Activated T-cell treated with anti-CD3 and anti-CD28 coated beads, Interleukin-2, amount 50 U/mL, for 4 hours (primary cell): ENCODE results near the gene ITGA7. TPM values are rescaled to one million over a fixed set of nuclear protein-coding genes. Genes with fewer than 3 reads are reported as not detected.

Experiments
- ATAC-seq, 2 donors: fragments of 200-7000 bp; cut with Tn5 transposase; one replicate each; pipeline ENCODE4 v1.10.0; 2021
- DNase-seq: peaks from one replicate; pipeline ENCODE4 v3.0.0-alpha.2; 2020
- H3K27me3 Mint-ChIP-seq: one replicate; pipeline ENCODE4 v1.8.0; 2021; ENCODE audit warnings: low read depth, mixed read lengths
- H3K36me3 Mint-ChIP-seq: one replicate; pipeline ENCODE4 v1.8.0; 2022; ENCODE audit warnings: mixed read lengths; ENCODE audit not compliant: insufficient read depth
- H3K4me1 Mint-ChIP-seq: one replicate; pipeline ENCODE4 v1.8.0; 2021; ENCODE audit warnings: low read depth, mixed read lengths
- H3K4me3 Mint-ChIP-seq: one replicate; pipeline ENCODE4 v1.8.0; 2021; ENCODE audit warnings: mild to moderate bottlenecking, moderate library complexity, mixed read lengths
- H3K9me3 Mint-ChIP-seq: one replicate; pipeline ENCODE4 v1.8.0; 2021; ENCODE audit warnings: mixed read lengths
- total RNA-seq, 3 donors: library from RNA; stranded (reverse); gene quantifications; one replicate each; pipeline ENCODE4 v1.2.1, GENCODE V29; 2021

Gene ITGA7
- total RNA-seq, 3 donors from 2014 or later, result 0.91 to 1.4 (median 1.3) TPM

GRCh38 chr12:55676707-55677106 is 31.0 kb downstream of the ITGA7 start:
- peaks cover 18% of the 10 kb centered on the region for H3K27me3 Mint-ChIP-seq
- H3K4me3 Mint-ChIP-seq, result no peak overlapping the region
- H3K9me3 Mint-ChIP-seq, result no peaks in the 10 kb centered on the region
- DNase-seq (no peak), ATAC-seq (no peak)
- peaks cover 10% of the 10 kb centered on the region for H3K4me1 Mint-ChIP-seq
- H3K36me3 Mint-ChIP-seq, result no peaks in the 10 kb centered on the region

DNA sequence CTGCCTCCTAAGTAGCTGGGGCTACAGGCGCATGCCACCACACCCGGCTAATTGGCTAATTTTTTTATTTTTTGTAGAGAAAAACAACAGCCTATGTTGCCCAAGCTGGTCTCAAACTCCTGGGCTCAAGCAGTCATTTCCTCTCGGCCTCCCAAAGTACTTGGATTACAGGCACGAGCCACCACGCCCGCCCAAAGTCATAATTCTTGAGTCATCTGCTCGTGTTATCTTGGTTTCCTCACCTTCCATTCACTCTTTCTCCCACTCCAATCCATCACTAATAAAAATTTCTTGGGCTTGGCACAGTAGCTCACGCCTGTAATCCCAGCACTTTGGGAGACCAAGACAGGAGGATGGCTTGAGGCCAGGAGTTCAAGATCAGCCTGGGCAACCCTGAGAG is 32.0 kb downstream of the ITGA7 start:
- DNase-seq (no peak), ATAC-seq (no peak)
- Mint-ChIP-seq H3K9me3 (no peaks in the 10 kb centered on the region), H3K4me3 (no peak overlapping the region), H3K36me3 (no peaks in the 10 kb centered on the region), H3K27me3 (peaks cover 16% of the 10 kb centered on the region), H3K4me1 (no peaks in the 10 kb centered on the region)

DNA sequence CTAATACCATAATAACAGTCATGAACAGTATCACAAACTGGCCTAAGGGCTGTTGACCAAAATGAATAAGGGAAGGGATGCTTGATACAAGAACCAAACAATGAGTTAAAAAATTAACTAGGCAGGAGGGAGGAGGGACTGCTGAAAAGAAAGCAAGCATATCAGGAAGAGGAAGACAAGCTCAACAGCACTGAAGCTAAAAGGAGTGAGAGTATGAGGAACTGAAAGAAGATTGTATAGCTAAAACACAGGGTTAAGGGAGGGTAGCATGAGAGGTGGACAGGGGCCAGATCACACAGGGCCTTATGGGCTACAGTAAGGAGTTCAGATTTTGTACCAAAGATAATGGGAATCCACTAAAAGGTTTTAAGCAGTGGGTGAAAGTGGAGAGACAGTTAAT is 34.1 kb downstream of the ITGA7 start:
- H3K27me3 Mint-ChIP-seq, result peaks cover 11% of the 10 kb centered on the region
- no peaks in the 10 kb centered on the region for H3K9me3 Mint-ChIP-seq
- H3K4me3 Mint-ChIP-seq, result no peak overlapping the region
- no peaks in the 10 kb centered on the region for H3K4me1 Mint-ChIP-seq
- DNase-seq (no peak), ATAC-seq (no peak)
- no peaks in the 10 kb centered on the region for H3K36me3 Mint-ChIP-seq

DNA sequence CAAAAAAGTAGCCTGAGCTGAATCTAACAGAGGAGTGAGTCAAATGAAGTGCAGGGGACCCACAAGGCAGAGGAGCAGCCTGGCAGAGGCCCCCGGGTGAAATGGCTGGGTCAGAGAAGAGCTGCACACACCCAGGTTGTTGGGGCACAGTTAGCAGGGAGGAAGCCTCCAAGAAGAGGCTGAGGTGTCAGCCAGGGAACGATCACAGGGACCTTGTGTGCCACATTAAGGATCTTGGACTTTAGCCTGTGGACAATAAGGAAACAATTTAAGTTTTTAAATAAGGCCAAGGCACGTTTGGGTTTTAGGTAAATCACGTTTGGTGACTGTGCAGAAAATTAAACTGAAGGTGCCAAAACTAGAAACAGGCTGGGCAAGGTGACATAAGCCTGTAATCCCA is 36.0 kb downstream of the ITGA7 start:
- no peak overlapping the region for H3K4me3 Mint-ChIP-seq
- ATAC-seq (no peak), DNase-seq (no peak)
- H3K9me3 Mint-ChIP-seq, result no peaks in the 10 kb centered on the region
- H3K4me1 Mint-ChIP-seq, result no peaks in the 10 kb centered on the region
- no peaks in the 10 kb centered on the region for H3K36me3 Mint-ChIP-seq
- peaks cover 11% of the 10 kb centered on the region for H3K27me3 Mint-ChIP-seq

DNA sequence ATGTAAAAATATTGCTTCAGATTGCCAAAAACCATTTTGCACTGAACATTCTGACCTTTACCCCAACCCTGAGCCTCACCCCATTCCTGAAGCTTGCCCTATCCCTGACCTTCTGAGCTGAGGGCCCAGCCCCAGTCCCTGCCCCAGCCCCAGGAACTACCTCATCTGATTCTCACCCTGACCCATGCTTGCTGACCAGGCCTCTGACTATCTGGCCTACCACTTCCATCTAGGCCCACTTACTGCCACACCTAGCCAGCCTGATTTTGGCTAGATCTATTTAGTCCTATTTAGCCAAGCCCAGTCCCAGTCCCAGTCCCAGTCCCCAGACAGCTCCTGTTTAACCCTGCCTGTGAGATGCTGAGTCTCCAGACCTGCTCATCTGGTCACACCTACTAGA is 37.4 kb downstream of the ITGA7 start:
- no peak for ATAC-seq
- DNase-seq, result no peak
- H3K4me3 Mint-ChIP-seq, result no peak overlapping the region
- H3K9me3 Mint-ChIP-seq, result no peaks in the 10 kb centered on the region
- H3K27me3 Mint-ChIP-seq, result peaks cover 6% of the 10 kb centered on the region
- H3K4me1 Mint-ChIP-seq, result no peaks in the 10 kb centered on the region
- H3K36me3 Mint-ChIP-seq, result no peaks in the 10 kb centered on the region

GRCh38 chr12:55666508-55666907 is 41.2 kb downstream of the ITGA7 start:
- H3K27me3 Mint-ChIP-seq, result peaks cover 9% of the 10 kb centered on the region
- H3K4me1 Mint-ChIP-seq, result no peaks in the 10 kb centered on the region
- no peak overlapping the region for H3K4me3 Mint-ChIP-seq
- ATAC-seq (no peak), DNase-seq (no peak)
- no peaks in the 10 kb centered on the region for H3K36me3 Mint-ChIP-seq
- no peaks in the 10 kb centered on the region for H3K9me3 Mint-ChIP-seq

DNA sequence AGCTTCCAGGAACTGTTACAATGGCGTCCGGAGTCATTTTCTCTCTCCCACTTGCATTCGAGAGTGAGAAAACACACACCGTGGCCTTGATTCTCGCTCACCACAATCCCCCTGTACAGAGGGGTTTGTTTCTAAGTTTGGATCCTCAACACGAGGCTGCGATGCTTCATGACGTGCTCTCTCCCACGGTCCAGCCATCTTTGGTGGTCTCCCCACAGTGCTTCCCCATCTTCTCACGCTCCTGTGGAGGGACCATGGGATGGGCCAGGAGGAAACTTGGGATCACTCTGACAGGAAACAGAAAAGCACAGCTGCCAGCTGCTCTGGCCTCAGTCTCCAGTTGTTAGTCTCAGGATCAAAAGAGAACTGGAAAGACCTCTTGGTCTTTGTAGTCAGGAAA is 42.9 kb downstream of the ITGA7 start:
- DNase-seq (no peak), ATAC-seq (no peak)
- H3K36me3 Mint-ChIP-seq, result no peaks in the 10 kb centered on the region
- H3K9me3 Mint-ChIP-seq, result no peaks in the 10 kb centered on the region
- peaks cover 4% of the 10 kb centered on the region for H3K27me3 Mint-ChIP-seq
- H3K4me3 Mint-ChIP-seq, result no peak overlapping the region
- no peaks in the 10 kb centered on the region for H3K4me1 Mint-ChIP-seq

GRCh38 chr12:55663391-55663790 is 44.3 kb downstream of the ITGA7 start:
- H3K4me1 Mint-ChIP-seq, result no peaks in the 10 kb centered on the region
- H3K4me3 Mint-ChIP-seq, result no peak overlapping the region
- H3K36me3 Mint-ChIP-seq, result no peaks in the 10 kb centered on the region
- no peak for ATAC-seq
- H3K27me3 Mint-ChIP-seq, result peaks cover 4% of the 10 kb centered on the region
- H3K9me3 Mint-ChIP-seq, result no peaks in the 10 kb centered on the region
- no peak for DNase-seq

- H3K36me3 Mint-ChIP-seq, result no peaks in the 10 kb centered on the region
- DNase-seq (no peak), ATAC-seq (no peak)
- H3K4me3 Mint-ChIP-seq, result no peak overlapping the region
- no peaks in the 10 kb centered on the region for H3K4me1 Mint-ChIP-seq
- peaks cover 6% of the 10 kb centered on the region for H3K27me3 Mint-ChIP-seq
- no peaks in the 10 kb centered on the region for H3K9me3 Mint-ChIP-seq
Measured at GRCh38 chr12:55659486-55660385, 48.0 kb downstream of the ITGA7 start.

GRCh38 chr12:55658635-55659391 is 48.9 kb downstream of the ITGA7 start:
- Mint-ChIP-seq H3K4me3 (no peak overlapping the region), H3K4me1 (no peaks in the 10 kb centered on the region), H3K36me3 (no peaks in the 10 kb centered on the region), H3K27me3 (peaks cover 6% of the 10 kb centered on the region), H3K9me3 (no peaks in the 10 kb centered on the region)
- ATAC-seq (no peak), DNase-seq (no peak)

DNA sequence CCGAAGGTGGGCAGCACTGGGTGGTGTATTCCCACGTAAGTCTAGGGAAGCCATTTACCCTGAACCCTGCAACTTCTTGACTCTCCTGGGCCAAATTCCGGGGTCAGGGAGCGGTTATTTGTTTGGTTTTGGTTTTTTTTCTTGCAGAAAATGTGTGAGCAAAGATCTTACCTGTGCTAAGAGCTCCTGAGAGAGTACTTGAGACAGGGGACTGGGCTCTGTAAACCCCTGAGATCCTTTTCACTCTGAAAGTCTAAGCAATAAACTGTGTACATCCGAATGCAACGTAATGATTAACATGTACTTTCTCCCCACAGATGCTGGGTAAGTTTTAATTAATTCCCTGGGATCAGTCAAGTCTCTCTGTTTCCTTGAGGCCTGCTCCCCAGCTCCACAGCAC is 49.5 kb downstream of the ITGA7 start:
- Mint-ChIP-seq H3K36me3 (no peaks in the 10 kb centered on the region), H3K4me1 (peaks cover 2% of the 10 kb centered on the region), H3K27me3 (peaks cover 6% of the 10 kb centered on the region), H3K4me3 (no peak overlapping the region), H3K9me3 (no peaks in the 10 kb centered on the region)
- no peak for DNase-seq
- no peak for ATAC-seq

- ATAC-seq, result no peak
- Mint-ChIP-seq H3K4me1 (peaks cover 10% of the 10 kb centered on the region), H3K4me3 (no peak overlapping the region)
Measured at GRCh38 chr12:55657212-55657611, 50.5 kb downstream of the ITGA7 start.

GRCh38 chr12:55654511-55655214 is 53.0 kb downstream of the ITGA7 start:
- ATAC-seq, result no peak
- no peak for DNase-seq
- H3K4me3 Mint-ChIP-seq, result no peak overlapping the region
- H3K9me3 Mint-ChIP-seq, result peaks cover 6% of the 10 kb centered on the region
- peaks cover 4% of the 10 kb centered on the region for H3K36me3 Mint-ChIP-seq
- H3K4me1 Mint-ChIP-seq, result peaks cover 25% of the 10 kb centered on the region
- H3K27me3 Mint-ChIP-seq, result peaks cover 2% of the 10 kb centered on the region

More at GRCh38 chr12:55657212-55657611, 50.5 kb downstream of the ITGA7 start:
- no peak for DNase-seq
- H3K36me3 Mint-ChIP-seq, result no peaks in the 10 kb centered on the region
- peaks cover 3% of the 10 kb centered on the region for H3K27me3 Mint-ChIP-seq
- H3K9me3 Mint-ChIP-seq, result no peaks in the 10 kb centered on the region

DNA sequence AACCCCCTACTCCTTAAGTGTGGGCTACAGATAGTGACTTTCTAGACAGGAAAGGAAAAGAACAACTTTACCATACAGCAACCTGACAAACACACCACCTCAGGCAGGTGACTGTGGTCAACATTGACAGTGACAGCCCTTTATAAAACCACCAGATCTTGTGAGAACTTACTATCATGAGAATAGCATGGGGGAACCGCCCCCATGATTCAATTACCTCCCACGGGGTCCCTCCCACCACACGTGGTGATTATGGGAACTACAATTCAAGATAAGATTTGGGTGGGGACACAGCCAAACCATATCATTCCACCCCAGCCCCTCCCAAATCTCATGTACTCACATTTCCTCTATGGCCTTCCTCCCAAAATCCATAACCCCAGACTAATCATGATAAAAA is 54.7 kb downstream of the ITGA7 start:
- peaks cover 2% of the 10 kb centered on the region for H3K27me3 Mint-ChIP-seq
- peaks cover 25% of the 10 kb centered on the region for H3K4me1 Mint-ChIP-seq
- H3K9me3 Mint-ChIP-seq, result peaks cover 6% of the 10 kb centered on the region
- no peak overlapping the region for H3K4me3 Mint-ChIP-seq
- DNase-seq (no peak), ATAC-seq (no peak)
- peaks cover 4% of the 10 kb centered on the region for H3K36me3 Mint-ChIP-seq
